Liver (tissue), 9 donors: ENCODE measurements around the gene CCDC50. TPM values are rescaled to one million over a fixed set of nuclear protein-coding genes. Genes with fewer than 3 reads are reported as not detected.

Experiments used
- DNase-seq: peaks from one replicate; pipeline ENCODE4 v3.0.0-alpha.2; 2017; ENCODE audit warnings: low spot score
- H3K27ac ChIP-seq, 2 donors: one replicate each; pipeline ENCODE4 v1.7.0; 2013; ENCODE audit warnings: inconsistent platforms in 2 of 2, low read length in 2 of 2, control low read depth in 1 of 2, low read depth in 1 of 2, mild to moderate bottlenecking in 1 of 2
- H3K27me3 ChIP-seq, 4 donors: one replicate each; pipeline versions ENCODE4 v1.6.1 to v1.7.0; 2013; ENCODE audit warnings: low read length in 3 of 4, inconsistent platforms in 1 of 4, mild to moderate bottlenecking in 1 of 4, moderate library complexity in 1 of 4; ENCODE audit not compliant: control insufficient read depth in 4 of 4, insufficient read depth in 4 of 4
- H3K36me3 ChIP-seq, 4 donors: one replicate each; pipeline versions ENCODE4 v1.6.1 to v1.7.0; 2013; ENCODE audit warnings: low read length in 3 of 4, mild to moderate bottlenecking in 3 of 4, low read depth in 1 of 4, moderate library complexity in 1 of 4; ENCODE audit not compliant: control insufficient read depth in 4 of 4, insufficient read depth in 3 of 4
- H3K4me1 ChIP-seq, 4 donors: one replicate each; pipeline versions ENCODE4 v1.6.1 to v1.7.0; 2013; ENCODE audit warnings: low read length in 3 of 4, mild to moderate bottlenecking in 3 of 4, moderate library complexity in 1 of 4; ENCODE audit not compliant: control insufficient read depth in 4 of 4, insufficient read depth in 4 of 4
- H3K4me3 ChIP-seq, 3 donors: one replicate each; pipeline versions ENCODE4 v1.6.1 to v1.7.0; 2013; ENCODE audit warnings: low read length in 3 of 3, control low read depth in 1 of 3, low read depth in 1 of 3, mild to moderate bottlenecking in 1 of 3
- H3K9ac ChIP-seq, 2 donors: one replicate each; pipeline ENCODE4 v1.7.0; 2013; ENCODE audit warnings: low read length in 2 of 2, mild to moderate bottlenecking in 2 of 2, moderate library complexity in 2 of 2, control low read depth in 1 of 2, low read depth in 1 of 2
- H3K9me3 ChIP-seq, 4 donors: one replicate each; pipeline versions ENCODE4 v1.6.1 to v1.7.0; 2013; ENCODE audit warnings: low read length in 3 of 4; ENCODE audit not compliant: control insufficient read depth in 4 of 4
- EGR1 ChIP-seq, 2 donors: IDR thresholded peaks; 2 replicates each; pipeline ENCODE4 v1.6.1; 2016 to 2018; ENCODE audit warnings: antibody characterized with exemption in 2 of 2, low read depth in 2 of 2
- FOXA1 ChIP-seq: IDR thresholded peaks from 2 replicates; pipeline ENCODE4 v1.6.1; 2016; ENCODE audit warnings: antibody characterized with exemption
- FOXA2 ChIP-seq: IDR thresholded peaks from 2 replicates; pipeline ENCODE4 v1.6.1; 2016; ENCODE audit warnings: antibody characterized with exemption
- GABPA ChIP-seq, 2 donors: IDR thresholded peaks in 1 of 2; conservative IDR thresholded peaks in 1 of 2; 2 replicates each; pipeline ENCODE4 v1.6.1; 2016; ENCODE audit warnings: antibody characterized with exemption in 2 of 2, mild to moderate bottlenecking in 1 of 2, moderate library complexity in 1 of 2
- HNF4A ChIP-seq, 2 donors: conservative IDR thresholded peaks; 2 replicates each; pipeline ENCODE4 v1.6.1; 2016; ENCODE audit warnings: antibody characterized with exemption in 2 of 2, mild to moderate bottlenecking in 2 of 2
- HNF4G ChIP-seq: IDR thresholded peaks from 2 replicates; pipeline ENCODE4 v1.6.1; 2016; ENCODE audit warnings: antibody characterized with exemption
- JUND ChIP-seq, 2 donors: IDR thresholded peaks; 2 replicates each; pipeline ENCODE4 v1.6.1; 2016; ENCODE audit warnings: antibody characterized with exemption in 2 of 2
- RAD21 ChIP-seq, 2 donors: IDR thresholded peaks; 2 replicates each; pipeline ENCODE4 v1.6.1; 2016; ENCODE audit warnings: antibody characterized with exemption in 2 of 2, mild to moderate bottlenecking in 2 of 2
- RXRA ChIP-seq, 2 donors: IDR thresholded peaks; 2 replicates each; pipeline ENCODE4 v1.6.1; 2017 to 2018; ENCODE audit warnings: antibody characterized with exemption in 2 of 2, mild to moderate bottlenecking in 1 of 2
- SP1 ChIP-seq: IDR thresholded peaks from 2 replicates; pipeline ENCODE4 v1.6.1; 2018; ENCODE audit warnings: antibody characterized with exemption, mild to moderate bottlenecking
- TAF1 ChIP-seq: conservative IDR thresholded peaks from 2 replicates; pipeline ENCODE4 v1.6.1; 2016; ENCODE audit warnings: antibody characterized with exemption, mild to moderate bottlenecking
- YY1 ChIP-seq: IDR thresholded peaks from 2 replicates; pipeline ENCODE4 v1.6.1; 2016; ENCODE audit warnings: antibody characterized with exemption, mild to moderate bottlenecking
- WGBS: extraction: QIAGEN DNeasy Blood & Tissue Kit; methylation state at CpG from one replicate; pipeline ENCODE4 v1.1.7; 2013; 5-methylcytosine and 5-hydroxymethylcytosine counted together
- polyA plus RNA-seq, 2 donors: library from polyadenylated mRNA; stranded (reverse) in 1 of 2; unstranded in 1 of 2; fragments of 200-250 nt in 1 of 2; fragments of >200 nt in 1 of 2; fragmentation: Nextera tagmentation in 1 of 2; extraction: Ambion mirVana in 1 of 2; gene quantifications; one replicate each; pipeline versions ENCODE4 v1.2.1 to v1.2.3, GENCODE V29; 2013 to 2015
- total RNA-seq, 2 donors: library from RNA; depleted of rRNA; stranded (reverse); fragments of >200 nt; gene quantifications; one replicate each; pipeline ENCODE4 v1.2.3, GENCODE V29; 2014
- TF ChIP-seq, protein P1 (sequence below): IDR thresholded peaks from 2 replicates; pipeline ENCODE4 v1.6.1; 2016; ENCODE audit warnings: antibody characterized with exemption
- TF ChIP-seq, protein P2 (sequence below): fragments of 150-350 bp; IDR thresholded peaks from 2 replicates; pipeline ENCODE4 v1.5.1; 2017; ENCODE audit warnings: improper control_type of control experiment, low read depth, low read length; ENCODE audit not compliant: missing input control
- TF ChIP-seq, protein P3 (sequence below): IDR thresholded peaks from 2 replicates; pipeline ENCODE4 v1.6.1; 2016; ENCODE audit warnings: antibody characterized with exemption
- TF ChIP-seq, protein P4 (sequence below): IDR thresholded peaks from 2 replicates; pipeline ENCODE4 v1.6.1; 2016; ENCODE audit warnings: antibody characterized with exemption, mild to moderate bottlenecking
- TF ChIP-seq, protein P5 (sequence below): IDR thresholded peaks from 2 replicates; pipeline ENCODE4 v1.6.1; 2016; ENCODE audit warnings: antibody characterized with exemption
- donor health status: healthy.
- donor health status: healthy.
- donor health status: healthy.
- donor health status: healthy.
- donor health status: healthy.

Gene CCDC50
- total and polyA plus RNA-seq, 4 donors: 15.4 to 69.0 (median 33.6) TPM

DNA sequence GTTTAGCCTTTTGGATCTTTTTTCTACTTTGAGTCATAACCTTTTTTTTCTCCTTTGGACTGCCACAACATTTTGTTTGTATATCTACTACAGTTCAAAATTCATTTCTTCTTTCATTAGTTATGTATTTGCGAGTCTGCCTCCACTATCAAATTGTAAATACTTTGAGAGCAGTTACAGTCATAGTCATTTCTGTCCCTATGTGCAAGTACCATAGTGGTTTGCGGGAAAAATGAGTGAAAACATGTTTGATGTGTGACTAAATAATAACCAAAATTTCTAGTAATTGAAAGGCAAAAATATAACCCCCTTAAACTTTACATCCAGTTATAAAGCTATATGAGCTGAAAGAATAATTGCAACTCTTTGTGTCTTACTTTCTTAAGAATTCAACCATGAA lies 45.8 kb upstream of the CCDC50 start:
- peaks cover 0 to 7% (median 6%) of the 10 kb centered on the region in 4 donors for H3K4me1 ChIP-seq
- no peak overlapping the region for H3K27ac ChIP-seq
- H3K9ac ChIP-seq: no peak overlapping the region
- H3K27me3 ChIP-seq: no peaks in the 10 kb centered on the region
- H3K4me3 ChIP-seq: no peak overlapping the region
- 93% methylated on average over 2 of the region's 2 CpGs for WGBS
- H3K9me3 ChIP-seq: no peaks in the 10 kb centered on the region
- no peak for TF ChIP-seq GABPA (IDR thresholded peaks at IDR 0.05 in 1 of 2, conservative IDR thresholded peaks at IDR 0.05 in 1 of 2)
- TF ChIP-seq, protein P1, sequence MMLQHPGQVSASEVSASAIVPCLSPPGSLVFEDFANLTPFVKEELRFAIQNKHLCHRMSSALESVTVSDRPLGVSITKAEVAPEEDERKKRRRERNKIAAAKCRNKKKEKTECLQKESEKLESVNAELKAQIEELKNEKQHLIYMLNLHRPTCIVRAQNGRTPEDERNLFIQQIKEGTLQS: no peak
- TF ChIP-seq, protein P2, sequence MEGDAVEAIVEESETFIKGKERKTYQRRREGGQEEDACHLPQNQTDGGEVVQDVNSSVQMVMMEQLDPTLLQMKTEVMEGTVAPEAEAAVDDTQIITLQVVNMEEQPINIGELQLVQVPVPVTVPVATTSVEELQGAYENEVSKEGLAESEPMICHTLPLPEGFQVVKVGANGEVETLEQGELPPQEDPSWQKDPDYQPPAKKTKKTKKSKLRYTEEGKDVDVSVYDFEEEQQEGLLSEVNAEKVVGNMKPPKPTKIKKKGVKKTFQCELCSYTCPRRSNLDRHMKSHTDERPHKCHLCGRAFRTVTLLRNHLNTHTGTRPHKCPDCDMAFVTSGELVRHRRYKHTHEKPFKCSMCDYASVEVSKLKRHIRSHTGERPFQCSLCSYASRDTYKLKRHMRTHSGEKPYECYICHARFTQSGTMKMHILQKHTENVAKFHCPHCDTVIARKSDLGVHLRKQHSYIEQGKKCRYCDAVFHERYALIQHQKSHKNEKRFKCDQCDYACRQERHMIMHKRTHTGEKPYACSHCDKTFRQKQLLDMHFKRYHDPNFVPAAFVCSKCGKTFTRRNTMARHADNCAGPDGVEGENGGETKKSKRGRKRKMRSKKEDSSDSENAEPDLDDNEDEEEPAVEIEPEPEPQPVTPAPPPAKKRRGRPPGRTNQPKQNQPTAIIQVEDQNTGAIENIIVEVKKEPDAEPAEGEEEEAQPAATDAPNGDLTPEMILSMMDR: no peak
- no peak for TF ChIP-seq SP1
- TF ChIP-seq JUND (IDR thresholded peaks at IDR 0.05): no peak
- TF ChIP-seq RXRA (IDR thresholded peaks at IDR 0.05): no peak
- no peak for TF ChIP-seq EGR1 (IDR thresholded peaks at IDR 0.05; ENCODE audit: low read depth in 2 of 2)
- no peak for TF ChIP-seq YY1
- no peak for TF ChIP-seq HNF4G
- TF ChIP-seq FOXA1: no peak
- TF ChIP-seq, protein P3, sequence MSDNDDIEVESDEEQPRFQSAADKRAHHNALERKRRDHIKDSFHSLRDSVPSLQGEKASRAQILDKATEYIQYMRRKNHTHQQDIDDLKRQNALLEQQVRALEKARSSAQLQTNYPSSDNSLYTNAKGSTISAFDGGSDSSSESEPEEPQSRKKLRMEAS: no peak
- TF ChIP-seq HNF4A (conservative IDR thresholded peaks at IDR 0.05): no peak
- TF ChIP-seq, protein P4, sequence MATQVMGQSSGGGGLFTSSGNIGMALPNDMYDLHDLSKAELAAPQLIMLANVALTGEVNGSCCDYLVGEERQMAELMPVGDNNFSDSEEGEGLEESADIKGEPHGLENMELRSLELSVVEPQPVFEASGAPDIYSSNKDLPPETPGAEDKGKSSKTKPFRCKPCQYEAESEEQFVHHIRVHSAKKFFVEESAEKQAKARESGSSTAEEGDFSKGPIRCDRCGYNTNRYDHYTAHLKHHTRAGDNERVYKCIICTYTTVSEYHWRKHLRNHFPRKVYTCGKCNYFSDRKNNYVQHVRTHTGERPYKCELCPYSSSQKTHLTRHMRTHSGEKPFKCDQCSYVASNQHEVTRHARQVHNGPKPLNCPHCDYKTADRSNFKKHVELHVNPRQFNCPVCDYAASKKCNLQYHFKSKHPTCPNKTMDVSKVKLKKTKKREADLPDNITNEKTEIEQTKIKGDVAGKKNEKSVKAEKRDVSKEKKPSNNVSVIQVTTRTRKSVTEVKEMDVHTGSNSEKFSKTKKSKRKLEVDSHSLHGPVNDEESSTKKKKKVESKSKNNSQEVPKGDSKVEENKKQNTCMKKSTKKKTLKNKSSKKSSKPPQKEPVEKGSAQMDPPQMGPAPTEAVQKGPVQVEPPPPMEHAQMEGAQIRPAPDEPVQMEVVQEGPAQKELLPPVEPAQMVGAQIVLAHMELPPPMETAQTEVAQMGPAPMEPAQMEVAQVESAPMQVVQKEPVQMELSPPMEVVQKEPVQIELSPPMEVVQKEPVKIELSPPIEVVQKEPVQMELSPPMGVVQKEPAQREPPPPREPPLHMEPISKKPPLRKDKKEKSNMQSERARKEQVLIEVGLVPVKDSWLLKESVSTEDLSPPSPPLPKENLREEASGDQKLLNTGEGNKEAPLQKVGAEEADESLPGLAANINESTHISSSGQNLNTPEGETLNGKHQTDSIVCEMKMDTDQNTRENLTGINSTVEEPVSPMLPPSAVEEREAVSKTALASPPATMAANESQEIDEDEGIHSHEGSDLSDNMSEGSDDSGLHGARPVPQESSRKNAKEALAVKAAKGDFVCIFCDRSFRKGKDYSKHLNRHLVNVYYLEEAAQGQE: no peak
- H3K36me3 ChIP-seq: no peaks in the 10 kb centered on the region
- DNase-seq: no peak

DNA sequence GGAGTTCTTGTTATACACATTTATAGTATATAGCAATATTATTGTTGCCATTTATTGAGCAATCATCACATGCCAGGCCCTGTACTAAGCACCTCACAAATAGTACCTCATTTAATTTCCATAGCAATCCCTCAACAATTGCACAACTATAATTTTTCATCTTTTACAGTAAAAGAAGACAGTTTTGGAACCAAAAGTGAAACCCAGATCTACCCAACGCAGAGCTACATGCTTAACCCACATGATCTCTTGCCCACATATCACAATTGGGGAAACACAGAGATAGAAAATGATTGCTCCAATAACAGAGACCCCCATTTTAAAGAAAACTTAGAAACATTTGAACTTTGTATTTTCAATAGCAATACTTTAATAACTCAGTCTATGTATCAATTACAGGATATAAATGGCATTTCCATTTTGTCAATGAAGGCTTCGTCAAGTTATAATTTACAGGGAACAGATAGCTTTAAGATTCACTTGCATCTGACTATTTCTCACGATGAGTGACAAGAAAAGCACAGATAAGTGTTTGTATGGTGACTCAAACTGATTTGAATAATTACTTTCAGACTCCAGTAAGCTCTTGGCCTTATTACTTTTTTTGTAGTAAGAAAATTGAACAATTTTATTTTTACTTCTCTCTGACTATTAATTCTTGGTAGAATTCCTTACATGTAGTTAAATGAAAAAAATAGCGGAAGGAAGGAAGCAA lies 38.7 kb upstream of the CCDC50 start:
- H3K27ac ChIP-seq: no peak overlapping the region
- H3K4me3 ChIP-seq: no peak overlapping the region
- no peaks in the 10 kb centered on the region for H3K27me3 ChIP-seq
- H3K9ac ChIP-seq: no peak overlapping the region
- H3K4me1 ChIP-seq: no peaks in the 10 kb centered on the region
- TF ChIP-seq, protein P5, sequence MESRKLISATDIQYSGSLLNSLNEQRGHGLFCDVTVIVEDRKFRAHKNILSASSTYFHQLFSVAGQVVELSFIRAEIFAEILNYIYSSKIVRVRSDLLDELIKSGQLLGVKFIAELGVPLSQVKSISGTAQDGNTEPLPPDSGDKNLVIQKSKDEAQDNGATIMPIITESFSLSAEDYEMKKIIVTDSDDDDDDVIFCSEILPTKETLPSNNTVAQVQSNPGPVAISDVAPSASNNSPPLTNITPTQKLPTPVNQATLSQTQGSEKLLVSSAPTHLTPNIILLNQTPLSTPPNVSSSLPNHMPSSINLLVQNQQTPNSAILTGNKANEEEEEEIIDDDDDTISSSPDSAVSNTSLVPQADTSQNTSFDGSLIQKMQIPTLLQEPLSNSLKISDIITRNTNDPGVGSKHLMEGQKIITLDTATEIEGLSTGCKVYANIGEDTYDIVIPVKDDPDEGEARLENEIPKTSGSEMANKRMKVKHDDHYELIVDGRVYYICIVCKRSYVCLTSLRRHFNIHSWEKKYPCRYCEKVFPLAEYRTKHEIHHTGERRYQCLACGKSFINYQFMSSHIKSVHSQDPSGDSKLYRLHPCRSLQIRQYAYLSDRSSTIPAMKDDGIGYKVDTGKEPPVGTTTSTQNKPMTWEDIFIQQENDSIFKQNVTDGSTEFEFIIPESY: no peak
- no peak for TF ChIP-seq HNF4A (conservative IDR thresholded peaks at IDR 0.05)
- no peak for TF ChIP-seq JUND (IDR thresholded peaks at IDR 0.05)
- TF ChIP-seq, protein P3: no peak
- TF ChIP-seq EGR1 (IDR thresholded peaks at IDR 0.05; ENCODE audit: low read depth in 2 of 2): no peak
- TF ChIP-seq TAF1: no peak
- TF ChIP-seq, protein P1: no peak
- no peak for TF ChIP-seq SP1
- TF ChIP-seq GABPA (IDR thresholded peaks at IDR 0.05 in 1 of 2, conservative IDR thresholded peaks at IDR 0.05 in 1 of 2): no peak
- TF ChIP-seq, protein P2: no peak
- TF ChIP-seq FOXA2: no peak
- no peak for TF ChIP-seq RAD21 (IDR thresholded peaks at IDR 0.05)
- no peaks in the 10 kb centered on the region for H3K36me3 ChIP-seq
- 73% methylated on average over 4 of the region's 4 CpGs for WGBS
- no peaks in the 10 kb centered on the region for H3K9me3 ChIP-seq
- no peak for DNase-seq
